K562 (cell line): ENCODE data around the gene RACK1. TPM values are rescaled to one million over a fixed set of nuclear protein-coding genes. Genes with fewer than 3 reads are reported as not detected.

ENCODE experiments used
- FOXP4 ChIP-seq: sonication (generic); formaldehyde crosslinking; IDR thresholded peaks from 2 replicates; pipeline ENCODE4 v1.8.0; 2022; ENCODE audit warnings: mild to moderate bottlenecking, missing genetic modification reagents, borderline replicate concordance
- HDGF ChIP-seq: fragments of 450-650 bp; IDR thresholded peaks from 2 replicates; pipeline ENCODE4 v1.6.1; 2016
- HNRNPL ChIP-seq: fragments of 200-400 bp; formaldehyde crosslinking; IDR thresholded peaks from 2 replicates; pipeline ENCODE4 v1.6.1; 2017; ENCODE audit warnings: low read depth, mild to moderate bottlenecking, low read length
- MITF ChIP-seq: IDR thresholded peaks from 2 replicates; pipeline ENCODE4 v1.6.1; 2014; ENCODE audit warnings: antibody characterized with exemption
- NR0B1 ChIP-seq: fragments of 450-650 bp; IDR thresholded peaks from one replicate; pipeline ENCODE4 v1.6.1; 2018; ENCODE audit warnings: mild to moderate bottlenecking, moderate library complexity; ENCODE audit not compliant: partially characterized antibody
- PHF8 ChIP-seq: fragments of 200-600 bp; sonication (generic); IDR thresholded peaks from 2 replicates; pipeline ENCODE4 v1.6.1; 2012; ENCODE audit warnings: mixed run types, mild to moderate bottlenecking, inconsistent platforms, low read length, moderate library complexity, borderline replicate concordance
- POLR2G ChIP-seq: fragments of 200-400 bp; formaldehyde crosslinking; IDR thresholded peaks from 2 replicates; pipeline ENCODE4 v1.6.1; 2017; ENCODE audit warnings: low read depth, mild to moderate bottlenecking, antibody characterized with exemption, low read length, moderate library complexity
- RBBP5 ChIP-seq: fragments of 200-600 bp; sonication (generic); IDR thresholded peaks from 2 replicates; pipeline ENCODE4 v1.6.1; 2012; ENCODE audit warnings: borderline replicate concordance, mild to moderate bottlenecking, low read length, control low read depth, inconsistent platforms; ENCODE audit not compliant: insufficient read depth, poor library complexity, severe bottlenecking
- SUPT5H ChIP-seq: fragments of 450-650 bp; IDR thresholded peaks from 2 replicates; pipeline ENCODE4 v1.6.1; 2016
- YY1 ChIP-seq, 3 experiments: IDR thresholded peaks; 2 replicates each; pipeline ENCODE4 v1.6.1; 2011; ENCODE audit warnings: low read length in 2 of 3, mild to moderate bottlenecking in 2 of 3, moderate library complexity in 2 of 3, borderline replicate concordance in 1 of 3, control low read depth in 1 of 3, low read depth in 1 of 3; ENCODE audit not compliant: insufficient read depth in 3 of 3, insufficient replicate concordance in 2 of 3, control insufficient read depth in 1 of 3, insufficient read length in 1 of 3; ENCODE audit errors: extremely low read depth in 1 of 3
- ZNF224 ChIP-seq: sonication (generic); formaldehyde crosslinking; IDR thresholded peaks from 2 replicates; pipeline ENCODE4 v1.8.0; 2022; ENCODE audit warnings: mild to moderate bottlenecking, missing genetic modification reagents
- polyA plus RNA-seq, 8 experiments: library from polyadenylated mRNA; depleted of rRNA in 4 of 8; stranded (reverse) in 5 of 8; unstranded in 3 of 8; fragments of >200 nt; fragmentation: Nextera tagmentation in 2 of 8; fragmentation: Illumina TruSeq in 1 of 8; extraction: Ambion mirVana in 2 of 8; extraction: Trizol in 1 of 8; gene quantifications; 2 replicates each; pipeline versions ENCODE4 v1.2.1 to v1.2.3, GENCODE V29; 2011 to 2014; ENCODE audit warnings: inconsistent platforms in 1 of 8, missing spikeins in 1 of 8
- total RNA-seq, 7 experiments: library from RNA; depleted of rRNA in 6 of 7; stranded (reverse); fragments of >200 nt in 6 of 7; fragmentation: Illumina TruSeq in 2 of 7; extraction: Trizol in 2 of 7; gene quantifications; 2 replicates each; pipeline versions ENCODE4 v1.2.1 to v1.2.3, GENCODE V29; 2011 to 2021; ENCODE audit warnings: low replicate concordance in 1 of 7

RACK1 gene
- total and polyA plus RNA-seq, 9 of the 15 experiments (the other 6 are each of a cell fraction or from before 2014, with no cell fraction given): 2,303 to 5,311 (median 3,833) TPM

- TF ChIP-seq HNRNPL (peak; percentile 54; the same call in 1 of the 2 replicates), PHF8 (peak; percentile 80; the same call in 1 of the 2 replicates), HDGF (no peak), ZNF224 (CRISPR knock-in tag) (0 out of 2 replicates have a peak, but pooled peaks have one; percentile 18), YY1 (IDR thresholded peaks at IDR 0.05; ENCODE audit: borderline replicate concordance in 1 of 3, control insufficient read depth in 1 of 3, extremely low read depth in 1 of 3, insufficient read depth in 3 of 3, insufficient read length in 1 of 3, insufficient replicate concordance in 2 of 3, low read depth in 1 of 3, low read length in 2 of 3) (peak in 1 of 3 experiments; percentile 25), POLR2G (peak; percentile 79), MITF (no peak), SUPT5H (peak; percentile 73), NR0B1 (no peak), RBBP5 (peak; percentile 80), FOXP4 (peak; percentile 68; the same call in 1 of the 2 replicates)
Observed at GRCh38 chr5:181246276-181247049, 2.8 kb upstream of the RACK1 start (continued).
